GM12873 (cell line): ENCODE measurements around the gene EWSR1.
A peak's percentile ranks its signal among the peaks of the same experiment; 100 is the strongest.

Experiments
- TF ChIP-seq, protein P1 (sequence below): IDR thresholded peaks from 2 replicates; pipeline ENCODE4 v1.5.1; 2012; ENCODE audit warnings: low read depth, mild to moderate bottlenecking, moderate library complexity, low read length, control low read depth; ENCODE audit not compliant: insufficient read depth; ENCODE audit errors: missing control alignments

EWSR1 gene

DNA sequence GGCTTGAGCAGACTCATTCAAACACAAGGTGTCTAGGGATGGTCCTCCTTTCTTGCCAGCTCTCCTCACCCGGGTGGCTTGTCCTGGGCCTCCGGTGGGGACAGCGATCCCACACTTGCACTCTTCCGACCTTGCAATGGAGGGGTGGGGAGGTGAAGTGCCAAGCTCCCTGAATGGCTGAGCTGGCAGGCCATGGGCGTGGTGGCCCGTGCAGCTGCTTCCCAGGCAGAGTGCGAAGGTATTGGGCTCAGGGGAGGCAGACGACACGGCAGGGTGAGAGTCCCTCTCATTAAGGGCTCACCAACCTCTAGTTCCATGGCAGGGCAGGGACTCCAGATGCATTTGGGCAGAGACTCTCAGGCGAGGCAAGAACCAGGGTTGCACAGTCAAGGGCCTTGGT, 58.4 kb downstream of the EWSR1 start:
- TF ChIP-seq, protein P1, sequence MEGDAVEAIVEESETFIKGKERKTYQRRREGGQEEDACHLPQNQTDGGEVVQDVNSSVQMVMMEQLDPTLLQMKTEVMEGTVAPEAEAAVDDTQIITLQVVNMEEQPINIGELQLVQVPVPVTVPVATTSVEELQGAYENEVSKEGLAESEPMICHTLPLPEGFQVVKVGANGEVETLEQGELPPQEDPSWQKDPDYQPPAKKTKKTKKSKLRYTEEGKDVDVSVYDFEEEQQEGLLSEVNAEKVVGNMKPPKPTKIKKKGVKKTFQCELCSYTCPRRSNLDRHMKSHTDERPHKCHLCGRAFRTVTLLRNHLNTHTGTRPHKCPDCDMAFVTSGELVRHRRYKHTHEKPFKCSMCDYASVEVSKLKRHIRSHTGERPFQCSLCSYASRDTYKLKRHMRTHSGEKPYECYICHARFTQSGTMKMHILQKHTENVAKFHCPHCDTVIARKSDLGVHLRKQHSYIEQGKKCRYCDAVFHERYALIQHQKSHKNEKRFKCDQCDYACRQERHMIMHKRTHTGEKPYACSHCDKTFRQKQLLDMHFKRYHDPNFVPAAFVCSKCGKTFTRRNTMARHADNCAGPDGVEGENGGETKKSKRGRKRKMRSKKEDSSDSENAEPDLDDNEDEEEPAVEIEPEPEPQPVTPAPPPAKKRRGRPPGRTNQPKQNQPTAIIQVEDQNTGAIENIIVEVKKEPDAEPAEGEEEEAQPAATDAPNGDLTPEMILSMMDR = no peak

DNA sequence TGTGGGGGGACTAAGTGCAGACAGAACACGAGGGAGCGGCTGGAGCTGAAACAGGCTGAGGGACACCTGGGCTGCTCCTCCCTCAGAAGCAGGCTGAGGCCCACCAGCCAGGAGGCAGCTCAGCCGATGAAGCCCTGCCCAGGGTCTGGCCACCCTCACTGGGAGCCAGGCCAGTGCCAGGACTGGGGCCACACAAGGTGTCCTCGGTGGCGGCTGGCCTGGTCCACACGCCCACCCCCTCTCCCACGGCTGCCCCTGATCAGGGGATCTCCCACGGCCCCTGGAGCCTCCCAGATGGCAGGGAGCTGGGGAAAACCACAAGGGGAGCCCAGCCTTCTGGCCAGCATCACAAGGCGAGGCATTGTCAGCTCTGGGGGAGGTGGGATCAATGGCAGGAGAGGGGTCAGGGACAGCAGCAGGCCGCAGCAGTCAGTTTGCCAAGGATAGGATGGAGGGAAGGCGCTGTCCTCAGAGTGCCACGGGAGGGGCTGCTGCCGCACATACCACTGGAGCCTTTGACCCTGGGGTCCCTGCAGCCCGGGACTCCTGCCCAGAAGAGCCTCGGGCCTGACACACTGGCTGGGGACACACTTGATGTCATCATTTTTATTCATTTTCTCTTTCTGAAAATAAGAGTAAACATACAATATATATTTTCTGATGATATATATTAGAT, 59.2 kb downstream of the EWSR1 start:
- TF ChIP-seq, protein P1 = no peak

DNA sequence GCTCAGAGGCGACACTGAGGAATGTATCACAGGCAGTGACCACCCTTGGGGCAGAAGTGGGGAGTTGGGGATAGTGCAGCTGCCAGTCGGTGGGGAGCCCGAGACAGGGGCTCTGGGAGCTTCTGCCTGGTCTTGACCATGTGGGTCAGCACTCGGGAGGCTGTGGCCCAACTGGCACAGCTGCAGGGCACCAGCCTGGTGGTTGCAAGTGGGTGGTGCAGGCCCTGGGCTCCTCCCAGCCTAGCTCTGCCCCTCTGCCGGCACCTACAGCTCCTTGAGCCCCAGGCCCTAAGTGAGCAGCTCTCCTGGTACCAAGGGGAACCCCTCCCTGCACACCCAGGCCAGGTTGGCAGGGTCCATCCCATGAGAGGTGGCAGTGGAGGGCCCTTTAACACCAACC, 60.0 kb downstream of the EWSR1 start:
- TF ChIP-seq, protein P1 = peak; percentile 15

DNA sequence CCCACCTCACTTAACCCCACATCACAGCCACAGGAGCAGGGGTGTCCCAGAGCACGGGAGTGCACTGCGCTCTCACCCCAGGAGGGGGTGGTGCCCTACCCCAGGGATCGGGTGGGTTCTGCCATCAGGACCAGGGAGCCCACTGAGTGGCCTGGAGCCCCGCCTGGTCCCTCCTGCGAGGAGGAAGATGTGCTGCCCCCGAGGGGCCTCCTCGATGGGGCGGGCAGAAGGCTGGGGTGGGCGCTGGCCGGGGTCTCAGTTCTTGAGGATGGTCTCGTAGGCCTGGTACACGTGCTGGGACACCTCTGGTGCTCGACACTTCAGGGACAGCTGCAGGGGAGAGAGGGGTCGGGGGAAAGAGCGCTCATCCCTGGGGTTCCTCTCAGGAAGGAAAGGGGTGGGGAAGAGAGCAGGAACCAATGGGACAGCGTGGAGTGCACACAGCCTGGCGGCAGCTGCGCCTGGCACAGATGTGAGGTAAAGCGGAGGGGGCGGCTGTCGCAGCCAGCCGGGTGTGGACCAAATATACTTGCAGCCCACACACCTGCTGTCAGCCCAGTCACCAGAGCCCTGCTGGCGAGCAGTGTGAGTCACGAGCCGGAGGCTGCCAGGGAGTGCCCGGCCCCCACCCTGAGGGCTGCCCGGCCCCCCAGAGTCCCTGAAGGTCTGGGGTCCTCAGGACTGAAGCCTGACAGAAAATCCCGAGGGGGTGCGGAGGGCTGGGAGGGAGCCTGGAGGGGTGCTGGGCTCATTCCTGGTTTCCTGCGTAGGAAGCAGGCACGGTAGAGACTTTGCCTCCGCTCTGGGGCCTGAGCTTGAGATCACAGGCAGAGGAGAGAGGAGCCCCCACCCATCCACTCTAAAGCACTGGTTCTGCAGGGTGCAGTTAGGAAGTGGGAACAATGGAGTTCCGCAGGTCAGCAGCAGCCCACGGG, 60.8 kb downstream of the EWSR1 start:
- TF ChIP-seq, protein P1 = no peak

DNA sequence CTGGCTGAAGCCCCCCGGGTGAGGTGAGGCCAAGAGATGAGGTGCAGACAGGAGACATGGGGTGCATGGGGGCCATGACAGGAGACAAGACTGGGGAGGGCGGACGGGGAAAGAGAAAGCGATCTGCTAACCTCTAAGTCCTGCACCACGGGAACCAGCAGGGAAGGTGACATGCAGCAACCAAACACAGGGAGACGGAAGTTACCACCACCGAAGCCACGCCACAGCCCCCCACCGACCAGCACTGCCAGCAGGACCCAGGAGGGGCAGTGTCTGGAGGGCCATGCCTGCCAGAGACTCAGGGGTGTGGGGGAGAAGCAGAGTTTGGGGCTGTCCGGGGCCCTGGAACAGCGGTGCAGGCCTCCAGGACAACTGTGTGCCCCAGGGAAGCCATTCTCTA, 61.5 kb downstream of the EWSR1 start:
- TF ChIP-seq, protein P1 = no peak

DNA sequence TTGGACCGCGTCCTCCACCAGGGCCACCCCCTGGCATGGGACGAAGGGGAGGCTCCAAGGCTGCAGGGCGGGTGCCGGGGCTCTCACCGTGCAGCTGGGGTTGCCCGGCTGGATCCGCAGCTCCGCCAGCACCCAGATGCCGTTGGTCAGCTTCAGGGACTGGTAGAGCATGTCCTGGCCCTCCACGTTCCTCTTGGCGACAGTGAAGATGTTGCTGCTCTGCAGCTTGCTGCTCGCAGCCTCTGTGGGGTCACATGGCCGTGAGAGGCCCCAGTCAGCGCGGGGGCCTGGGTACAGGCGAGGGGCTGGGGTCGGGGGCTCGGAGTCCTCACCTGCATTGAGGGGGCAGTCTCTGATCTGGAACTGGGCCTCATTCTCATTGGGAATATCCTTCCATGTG, 62.2 kb downstream of the EWSR1 start:
- TF ChIP-seq, protein P1 = no peak

DNA sequence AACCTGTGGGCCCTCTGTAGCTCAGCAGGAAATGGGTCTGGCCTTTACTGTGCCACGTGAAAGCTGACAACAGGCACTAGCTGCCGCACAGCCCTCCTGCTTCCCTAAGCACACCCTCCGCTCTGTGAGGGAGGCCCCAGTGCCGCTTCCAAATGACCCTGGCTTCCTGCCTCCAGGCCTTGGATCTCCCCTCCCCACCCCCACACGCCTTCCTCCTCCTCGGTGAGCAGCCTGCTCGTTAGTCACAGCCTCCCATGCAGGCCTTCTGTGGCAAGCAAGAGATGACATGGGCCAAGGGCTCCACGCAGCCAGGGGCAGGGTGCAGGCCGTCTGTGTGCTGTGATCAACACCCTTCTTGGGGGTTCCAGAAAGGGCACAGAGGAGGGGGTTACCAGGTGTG, 62.7 kb downstream of the EWSR1 start:
- TF ChIP-seq, protein P1 = no peak
